NOMO-1 (cell line): ENCODE data around the gene ABTB2.

Experiments
- DNase-seq, 2 experiments: peaks; one replicate each; lab custom pipeline; 2025; ENCODE audit not compliant: unreplicated experiment in 2 of 2; lab: John Stamatoyannopoulos, UW

The ABTB2 gene

GRCh38 chr11:34178209-34178821 lies 179.5 kb downstream of the ABTB2 start:
- DNase-seq, result no peak

DNA sequence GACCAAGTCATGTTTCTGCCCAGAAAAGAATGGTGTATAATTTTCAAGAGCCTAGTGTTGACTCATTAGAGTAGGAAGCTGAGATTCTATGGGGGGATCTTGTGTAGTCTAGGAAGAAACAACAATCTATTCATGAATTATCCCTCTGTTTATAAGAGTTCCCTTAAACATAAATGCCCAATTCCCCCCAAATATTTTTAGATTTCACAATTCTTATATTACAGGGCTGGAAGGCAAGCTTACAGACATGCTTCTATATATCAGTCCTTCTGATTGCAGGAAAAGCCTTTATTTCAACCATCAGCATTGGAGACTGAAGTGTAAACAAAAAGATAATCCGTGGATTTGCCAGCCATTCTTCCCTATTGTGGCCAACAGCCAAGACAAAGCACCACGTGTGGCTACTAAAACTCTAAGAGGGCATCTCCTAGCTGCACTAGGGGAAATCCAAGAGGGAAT lies 181.0 kb downstream of the ABTB2 start:
- DNase-seq, result no peak

DNA sequence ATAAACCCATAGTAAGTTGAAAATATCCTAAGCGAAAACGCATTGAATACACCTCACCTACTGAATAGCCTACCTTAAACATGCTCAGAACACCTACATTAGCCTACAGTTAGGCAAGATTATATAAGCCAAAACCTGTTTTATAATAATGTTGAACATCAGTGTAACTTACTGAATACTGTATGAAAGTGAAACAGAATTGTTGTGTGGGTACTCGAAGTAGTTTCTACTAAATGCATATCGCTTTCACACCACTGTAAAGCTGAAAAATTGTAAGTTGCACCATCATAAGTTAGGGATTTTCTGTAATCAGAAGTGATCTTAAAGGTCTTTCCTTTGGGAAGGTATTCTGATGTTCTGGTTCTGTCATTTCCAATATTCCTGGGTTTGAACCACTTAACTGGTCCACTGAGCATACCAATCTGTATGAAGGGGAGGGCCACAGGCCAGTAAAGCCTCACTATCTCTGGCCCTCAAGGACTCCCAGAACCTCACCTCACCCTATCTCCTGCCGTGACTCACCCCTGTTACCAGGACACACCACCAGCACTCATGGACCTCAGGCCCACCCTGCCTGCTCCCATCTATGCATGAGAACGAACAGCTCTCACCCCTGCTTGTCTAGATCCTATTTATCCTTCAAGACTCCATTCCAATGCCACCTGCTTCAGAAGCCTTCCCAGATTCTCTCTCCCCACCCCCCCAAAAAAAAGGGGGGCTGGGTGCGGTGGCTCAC lies 182.4 kb downstream of the ABTB2 start:
- no peak for DNase-seq

- DNase-seq, result peak; percentile 74 to 79
Observed at GRCh38 chr11:34174412-34175041, 183.3 kb downstream of the ABTB2 start.

- no peak for DNase-seq
Observed at GRCh38 chr11:34173050-34173449, 184.8 kb downstream of the ABTB2 start.

DNA sequence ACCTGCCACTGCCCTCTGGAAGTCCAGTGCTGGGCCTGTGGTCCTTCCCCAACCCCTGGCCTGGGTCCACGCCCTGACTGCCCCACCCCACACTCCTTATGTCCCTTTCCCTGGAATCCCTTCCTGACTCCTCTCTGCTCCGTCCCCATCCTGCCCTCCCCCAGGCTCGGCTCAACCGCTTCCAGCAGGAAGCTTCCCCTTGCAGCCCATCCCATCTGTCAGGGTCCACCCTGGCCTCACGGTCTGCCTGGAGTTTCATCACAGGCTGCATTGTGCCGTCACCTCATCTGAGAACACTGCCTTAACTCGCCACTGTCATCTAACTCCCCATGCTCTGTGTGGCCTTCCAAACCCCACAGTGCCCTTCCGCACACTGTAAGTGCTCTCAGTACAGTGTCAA lies 188.1 kb downstream of the ABTB2 start:
- DNase-seq, result no peak

GRCh38 chr11:34168642-34169420 lies 189.0 kb downstream of the ABTB2 start:
- no peak for DNase-seq

DNA sequence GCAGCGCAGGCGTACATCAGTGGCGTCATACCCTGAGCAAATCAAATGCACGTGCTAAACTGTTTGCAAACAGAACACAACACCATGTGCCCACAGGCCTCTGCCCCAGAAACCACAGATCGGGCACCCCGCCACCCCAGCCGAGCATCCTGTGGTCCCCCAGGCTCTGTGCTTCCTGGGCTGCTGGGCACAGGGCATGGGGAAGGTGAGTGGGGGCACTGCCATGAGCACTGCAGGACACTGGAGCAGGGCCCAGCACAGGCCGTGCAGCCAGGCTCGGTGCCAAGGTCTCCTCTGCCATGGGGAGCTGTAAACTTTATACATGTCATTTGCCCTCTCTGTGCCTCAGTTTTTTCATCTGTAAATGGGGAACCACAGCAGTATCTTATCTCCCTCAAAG lies 189.8 kb downstream of the ABTB2 start:
- DNase-seq, result no peak

- no peak for DNase-seq
Observed at GRCh38 chr11:34166806-34167740, 190.7 kb downstream of the ABTB2 start.

DNA sequence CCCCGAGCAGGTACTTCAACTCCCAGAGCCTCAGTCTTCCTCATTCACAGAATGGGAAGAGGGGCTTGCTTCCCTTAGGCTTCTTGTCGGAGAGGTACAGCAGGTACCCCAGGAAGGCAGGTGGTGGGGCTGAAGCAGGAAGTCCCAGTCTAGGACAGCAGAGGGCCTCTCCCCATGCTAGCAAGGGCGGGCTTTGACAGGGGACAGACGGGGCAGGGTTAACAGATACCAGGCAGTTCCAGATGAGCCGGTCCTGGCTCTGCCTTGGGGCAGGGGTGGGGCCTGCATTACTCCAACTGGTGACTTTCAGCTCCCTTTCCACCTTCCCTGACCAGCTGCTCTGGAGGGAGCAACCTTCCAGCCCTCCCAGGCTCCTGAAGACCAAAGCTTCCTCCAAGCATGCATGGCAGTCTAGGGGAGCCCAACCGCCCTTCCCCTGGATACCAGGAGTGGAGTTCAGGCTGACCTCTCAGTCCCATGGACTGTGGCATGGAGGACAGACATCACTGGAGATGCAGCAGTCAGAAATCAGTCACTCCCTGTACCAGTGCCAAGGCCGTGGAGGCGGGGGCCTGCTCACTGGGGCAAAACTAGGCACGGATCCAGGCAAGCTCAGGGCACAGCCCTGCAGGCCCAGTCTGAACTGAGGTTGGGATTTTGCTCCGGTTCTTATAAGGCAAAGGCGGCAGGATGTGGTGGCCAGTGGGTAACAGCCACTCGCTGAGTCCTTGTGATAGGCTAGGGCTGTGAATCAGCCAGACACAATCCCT lies 191.8 kb downstream of the ABTB2 start:
- DNase-seq, result no peak

- no peak for DNase-seq
Observed at GRCh38 chr11:34165121-34165520, 192.7 kb downstream of the ABTB2 start.

- no peak for DNase-seq
Observed at GRCh38 chr11:34162856-34163255, 195.0 kb downstream of the ABTB2 start.

DNA sequence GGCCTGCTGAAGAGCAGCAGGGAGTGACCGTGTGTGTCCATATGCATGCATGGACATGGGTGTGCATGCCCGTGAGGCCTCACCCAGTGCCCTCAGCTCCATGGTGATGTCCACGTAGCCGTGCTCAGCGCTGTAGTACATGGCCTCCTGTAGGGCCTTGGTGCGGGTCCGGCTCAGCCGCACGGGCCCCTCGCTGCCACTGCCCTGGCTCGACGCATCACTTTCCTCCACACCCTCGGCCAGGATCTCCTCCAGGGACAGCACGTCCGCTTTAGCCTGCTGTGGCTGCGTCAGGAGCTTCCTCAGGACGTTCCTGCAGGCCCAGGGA lies 195.4 kb downstream of the ABTB2 start:
- DNase-seq, result no peak

DNA sequence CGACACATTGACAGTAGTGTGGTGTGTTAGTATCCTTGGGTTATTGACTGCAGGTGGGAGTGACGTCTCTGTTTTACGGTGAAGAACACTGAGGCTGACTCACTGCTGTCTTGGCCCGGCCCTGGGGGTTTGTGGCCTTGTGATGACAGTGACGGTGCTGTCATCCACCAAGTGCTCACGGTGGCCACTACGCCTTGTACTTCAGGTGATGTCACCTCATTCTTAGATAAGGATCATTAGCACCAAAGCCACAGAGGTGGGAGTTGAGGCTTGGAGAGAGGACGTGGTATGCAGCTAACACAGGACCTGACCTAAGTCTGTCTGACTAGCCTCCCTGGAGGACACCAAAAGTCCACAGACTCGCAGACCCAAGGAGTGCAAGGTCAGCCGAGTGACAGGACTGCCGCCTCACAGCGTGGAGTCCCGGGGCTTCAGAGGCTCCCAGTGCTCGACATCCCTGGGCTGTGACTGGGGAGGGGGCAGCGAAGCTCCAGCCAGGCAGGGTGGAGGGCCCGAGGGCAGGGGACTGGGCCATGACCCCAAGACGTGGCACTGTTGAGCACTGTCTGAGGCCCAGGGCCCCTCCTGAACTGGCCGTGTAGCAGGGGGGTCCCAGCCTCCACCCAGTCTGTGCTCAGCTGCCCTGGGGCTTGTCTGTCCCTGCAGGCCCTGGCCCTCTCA lies 195.9 kb downstream of the ABTB2 start:
- DNase-seq, result no peak

GRCh38 chr11:34161361-34161760 lies 196.4 kb downstream of the ABTB2 start:
- no peak for DNase-seq

DNA sequence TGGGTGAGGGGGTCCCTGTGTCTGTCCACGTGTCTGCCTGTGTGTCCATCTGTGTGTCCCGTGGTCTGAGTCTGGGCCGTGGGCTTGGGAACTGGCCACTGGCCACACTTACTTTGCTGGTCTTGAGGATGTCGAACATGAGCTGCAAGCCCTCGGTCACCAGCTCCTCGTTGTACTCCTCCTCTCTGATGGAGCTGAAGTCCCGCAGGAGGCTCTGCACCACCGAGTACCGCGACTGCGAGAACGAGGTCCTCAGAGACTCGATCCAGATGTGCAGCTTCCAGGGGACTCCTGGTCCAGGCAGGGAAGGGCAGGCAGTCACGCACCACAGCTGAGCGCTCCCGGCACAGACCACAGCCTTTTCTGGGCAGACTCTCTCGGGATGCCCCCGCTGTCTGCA lies 197.0 kb downstream of the ABTB2 start:
- DNase-seq, result no peak

DNA sequence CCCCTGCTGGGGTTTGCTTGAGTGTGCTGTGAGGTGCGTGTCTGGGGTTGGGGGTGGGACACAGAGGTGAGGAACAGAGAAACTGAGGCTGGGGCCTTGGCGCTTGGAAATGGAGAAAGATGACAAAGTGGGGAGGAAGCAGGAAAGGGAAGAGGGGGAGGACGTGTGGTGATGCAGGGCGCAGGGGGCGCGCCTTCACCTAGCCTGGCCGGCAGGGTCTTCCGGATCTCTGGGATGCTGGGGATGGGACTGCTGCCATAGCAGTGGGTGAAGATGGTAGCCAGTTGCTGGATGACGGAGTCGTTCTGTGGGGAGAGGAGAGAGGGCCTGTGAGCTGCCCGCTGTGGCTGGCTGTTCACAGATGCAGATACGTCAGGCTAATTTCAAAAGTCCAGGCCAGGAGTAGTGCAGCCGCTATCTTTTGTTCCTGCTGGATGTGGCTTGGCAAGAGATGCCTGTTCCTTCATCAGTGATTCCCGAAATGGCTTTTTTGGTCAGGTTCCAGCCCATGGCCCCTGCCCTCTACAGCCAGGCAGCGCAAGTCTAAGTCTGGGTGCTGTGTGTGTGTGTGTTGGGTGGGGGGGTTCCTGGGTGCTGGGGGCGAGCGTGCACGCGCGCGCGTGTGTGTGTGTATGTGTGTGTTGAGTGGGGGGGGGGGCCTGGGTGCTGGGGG lies 197.6 kb downstream of the ABTB2 start:
- no peak for DNase-seq

DNA sequence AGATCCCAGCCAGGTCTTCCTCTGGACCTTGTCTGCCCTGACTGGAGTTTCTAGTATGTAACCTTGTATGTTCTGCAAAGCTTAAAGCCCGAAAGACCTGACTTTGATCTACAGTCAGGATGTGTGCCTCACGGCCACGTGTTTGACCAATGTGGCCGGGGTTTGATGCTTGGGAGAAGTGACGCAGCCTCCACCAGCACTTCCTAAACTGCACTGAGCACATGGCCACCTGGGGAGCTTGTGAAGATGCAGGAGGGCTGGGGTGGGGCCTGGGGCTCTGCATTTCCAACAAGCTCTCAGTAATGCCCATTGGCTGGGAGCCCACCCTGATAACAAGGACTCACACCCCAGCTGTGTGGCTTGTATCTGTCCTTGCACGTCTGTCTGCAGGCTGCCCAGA lies 199.1 kb downstream of the ABTB2 start:
- no peak for DNase-seq

- DNase-seq, result no peak
Observed at GRCh38 chr11:34157163-34157562, 200.6 kb downstream of the ABTB2 start.
